NCI-H748 treated with DMSO at 0.1 percent for 48 hours (cell line): Measurements from ENCODE around the gene ZFAND3.

ENCODE experiments used
- DNase-seq: peaks from one replicate; lab custom pipeline; 2025; lab: John Stamatoyannopoulos, UW

Gene ZFAND3

DNA sequence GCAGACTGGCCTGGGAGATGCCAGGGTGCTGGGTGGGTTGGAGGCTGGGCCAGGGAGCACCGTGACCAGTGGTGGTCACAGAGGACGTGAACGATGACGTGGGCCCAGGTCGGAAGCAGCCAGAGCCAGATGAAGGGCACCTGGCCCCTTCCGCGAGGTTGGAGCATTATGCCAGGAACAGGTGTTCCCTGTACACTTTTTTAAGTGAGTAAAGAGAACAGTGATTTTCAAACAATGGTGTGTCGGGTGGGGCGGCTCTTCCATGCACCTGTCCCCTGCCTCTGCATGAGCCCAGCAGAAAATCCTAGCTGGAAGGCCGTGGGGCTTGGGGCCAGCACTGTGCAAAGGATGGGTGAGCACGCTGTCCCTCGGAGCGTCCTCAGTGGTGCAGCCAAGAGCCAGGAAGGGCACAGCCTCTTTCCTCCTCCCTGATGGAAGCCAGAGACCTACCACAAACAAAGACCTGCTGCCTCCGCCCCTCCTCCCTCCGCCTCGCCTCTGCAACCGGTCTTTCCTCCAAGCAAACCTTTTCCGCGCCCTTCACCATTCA, 350.5 kb downstream of the ZFAND3 start:
- DNase-seq: peak; percentile 96

GRCh38 chr6:38170666-38171355, 351.3 kb downstream of the ZFAND3 start:
- no peak for DNase-seq

DNA sequence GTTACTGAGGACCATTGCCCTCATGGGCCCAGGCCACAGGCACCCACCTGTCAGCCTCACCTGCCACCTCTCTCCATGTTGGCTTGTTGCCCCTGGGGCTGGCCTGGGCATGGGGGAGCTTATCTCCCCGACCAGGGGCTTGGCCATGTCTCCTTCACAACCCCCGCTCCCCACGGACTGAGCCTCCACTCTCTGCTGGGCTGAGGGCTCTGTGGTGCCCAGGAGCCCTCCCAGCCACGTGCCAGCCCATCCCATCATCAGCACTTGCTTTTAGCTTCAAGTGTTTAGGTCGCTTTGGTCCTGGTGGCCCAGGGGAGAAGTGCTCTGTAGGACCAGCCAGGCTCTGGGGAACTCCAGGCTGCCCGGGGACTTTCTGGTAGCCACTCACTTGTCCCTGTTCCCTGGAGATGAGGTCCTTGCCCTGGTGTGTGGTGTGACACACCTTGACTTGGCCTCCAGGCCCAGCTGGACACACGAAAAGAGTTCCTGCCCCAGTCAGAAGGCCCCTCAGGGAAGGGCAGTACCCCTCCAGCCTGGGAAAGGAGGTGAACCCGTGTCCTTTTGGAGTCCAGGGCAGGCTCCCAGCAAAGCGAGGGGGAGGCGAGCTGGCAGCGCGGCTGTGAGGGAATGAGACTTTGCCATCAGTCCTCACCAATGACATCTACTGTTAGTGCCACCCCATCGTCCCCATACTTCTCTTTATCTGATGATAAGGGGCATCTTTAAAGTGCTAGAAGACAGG, 352.6 kb downstream of the ZFAND3 start:
- no peak for DNase-seq

GRCh38 chr6:38172739-38173410, 353.3 kb downstream of the ZFAND3 start:
- no peak for DNase-seq

- no peak for DNase-seq
These were observed 354.4 kb downstream of the ZFAND3 start for GRCh38 chr6:38173909-38174308.

DNA sequence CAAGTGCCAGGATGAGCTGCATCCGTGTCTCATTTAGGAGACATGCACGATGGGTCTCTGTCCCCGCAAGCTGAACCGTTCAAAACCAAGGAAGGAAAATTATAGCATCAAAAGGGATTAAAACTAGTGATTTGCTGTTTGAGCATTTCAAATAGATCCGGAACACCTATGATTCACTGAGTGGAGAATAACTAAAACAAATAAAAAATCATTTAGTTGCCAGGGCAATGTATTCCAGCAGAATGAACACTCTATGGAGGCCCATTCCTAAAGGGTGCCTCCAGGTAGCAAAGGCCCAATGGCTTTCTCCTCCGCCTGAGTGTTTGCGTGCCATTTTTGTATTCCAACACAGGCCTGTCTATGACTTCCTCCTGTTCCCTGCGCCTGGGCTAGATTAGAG, 354.8 kb downstream of the ZFAND3 start:
- no peak for DNase-seq

DNA sequence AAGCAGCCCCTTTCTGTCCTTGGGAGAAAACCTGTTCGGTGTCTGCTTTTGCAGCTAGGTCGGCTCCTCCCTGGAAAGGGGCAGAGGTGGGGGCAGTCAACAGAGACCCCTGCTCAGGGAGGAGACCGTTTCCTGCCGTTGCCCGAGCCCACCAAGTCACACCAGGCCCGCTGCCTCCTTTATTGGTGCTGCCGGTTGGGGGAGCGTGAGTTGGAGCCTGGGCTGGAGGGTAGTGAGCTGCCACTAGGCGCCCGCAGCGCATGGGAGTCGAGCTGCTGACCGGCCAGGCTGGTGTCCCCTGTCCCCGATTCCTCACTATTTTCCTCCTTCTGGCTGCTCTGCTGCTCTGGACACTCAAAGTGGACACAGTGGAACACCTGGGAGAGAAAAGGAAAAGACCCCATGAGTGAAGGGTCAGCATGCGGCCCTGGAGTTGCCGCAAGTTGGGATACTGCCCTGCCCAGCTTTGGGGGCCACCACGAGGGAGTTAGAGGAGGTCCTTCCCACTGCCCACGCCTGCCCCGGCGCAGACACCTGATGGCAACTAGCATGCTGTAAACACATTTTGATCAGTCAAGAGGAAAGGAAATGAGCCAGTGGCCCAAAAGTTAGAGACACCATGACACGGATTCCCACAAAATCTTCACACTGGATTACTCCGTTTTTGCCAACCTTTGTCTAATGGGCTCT, 355.4 kb downstream of the ZFAND3 start:
- no peak for DNase-seq

GRCh38 chr6:38175786-38176185, 356.3 kb downstream of the ZFAND3 start:
- DNase-seq: no peak

DNA sequence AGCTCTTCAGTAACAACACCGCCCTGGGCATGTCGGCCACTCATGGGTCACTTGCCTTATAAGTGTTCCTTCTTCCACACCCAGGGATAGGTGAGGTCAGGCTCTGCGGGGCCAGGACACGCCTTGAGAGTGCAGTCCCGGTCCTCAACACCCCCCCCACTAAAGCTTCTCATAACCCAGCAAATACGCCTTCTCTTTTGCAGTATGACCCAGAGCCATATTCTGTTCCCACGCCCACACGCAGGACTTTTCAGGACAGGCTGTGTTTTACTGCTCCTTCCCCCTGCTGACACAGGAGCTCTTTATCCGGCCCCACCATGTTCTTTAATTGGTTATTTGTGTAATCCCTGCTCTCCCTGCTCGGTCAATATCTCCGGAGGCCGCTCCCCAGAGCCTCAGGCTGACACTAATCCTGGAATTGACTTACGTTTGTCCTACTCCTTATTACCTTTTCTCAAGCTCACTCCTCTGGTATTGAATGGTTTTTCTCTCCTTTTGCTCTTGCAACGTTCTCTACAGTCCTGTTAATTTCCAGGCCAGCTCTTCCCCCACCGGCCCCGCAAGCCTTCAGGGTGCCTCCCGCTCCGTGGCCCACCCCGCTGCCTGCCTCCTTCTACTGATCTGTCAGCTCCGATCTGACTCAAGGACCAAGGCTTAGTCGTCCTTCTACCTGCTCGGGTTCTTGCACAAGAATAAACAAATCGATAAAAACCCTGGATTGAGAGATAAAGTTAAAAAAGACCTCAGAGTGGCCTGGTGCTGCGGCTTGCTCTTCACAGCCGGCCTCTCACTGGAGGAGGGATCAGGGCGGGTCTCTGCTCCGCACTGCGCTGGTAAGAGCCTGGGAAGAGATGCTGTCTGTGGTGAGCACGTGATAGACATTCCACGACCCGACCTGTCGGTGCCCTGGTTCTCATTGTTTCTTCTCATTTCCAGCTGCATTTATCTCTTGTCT, 357.5 kb downstream of the ZFAND3 start:
- no peak for DNase-seq

- no peak for DNase-seq
These were observed 358.5 kb downstream of the ZFAND3 start for GRCh38 chr6:38177882-38178583.

GRCh38 chr6:38178584-38178886, 359.0 kb downstream of the ZFAND3 start:
- no peak for DNase-seq

DNA sequence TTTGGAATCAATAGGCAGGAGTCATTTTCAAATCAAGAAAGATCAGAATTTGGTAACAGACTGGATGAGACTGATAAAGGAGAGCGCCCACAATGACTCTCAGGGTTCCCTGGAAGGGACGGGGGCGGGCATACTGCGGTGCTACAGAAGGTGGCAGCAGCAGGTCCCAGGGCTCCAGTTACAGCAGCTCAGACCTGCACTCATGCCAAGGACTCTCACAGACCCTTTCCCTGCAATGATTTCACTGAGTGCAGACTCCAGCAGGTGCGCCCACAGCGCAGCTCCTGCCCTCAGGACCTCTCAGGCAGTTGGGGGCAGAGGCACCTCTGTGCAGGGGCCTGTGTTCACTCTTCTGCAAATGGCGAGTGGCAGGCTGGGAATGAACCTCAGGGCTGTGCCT, 359.8 kb downstream of the ZFAND3 start:
- DNase-seq: no peak

- no peak for DNase-seq
These were observed 360.4 kb downstream of the ZFAND3 start for GRCh38 chr6:38179794-38180430.

DNA sequence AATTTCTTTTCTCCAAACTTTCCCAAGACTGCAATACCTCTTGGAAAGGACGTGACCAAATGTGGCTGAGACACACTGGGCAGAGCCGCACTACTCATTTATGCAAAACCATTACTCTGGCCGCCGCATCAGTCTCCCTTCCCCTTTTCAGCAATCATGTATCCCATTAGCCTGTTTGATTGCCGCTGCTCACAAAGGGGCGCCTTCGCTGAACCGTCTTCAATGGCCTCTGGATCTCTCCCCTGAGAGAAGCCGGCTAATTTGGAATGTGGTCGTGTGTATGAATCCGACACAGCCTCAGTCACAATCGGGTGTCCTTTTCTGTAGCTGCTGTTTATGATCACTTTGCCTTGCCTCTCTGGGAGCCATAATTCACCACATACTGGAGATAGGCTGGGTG, 361.1 kb downstream of the ZFAND3 start:
- DNase-seq: no peak

DNA sequence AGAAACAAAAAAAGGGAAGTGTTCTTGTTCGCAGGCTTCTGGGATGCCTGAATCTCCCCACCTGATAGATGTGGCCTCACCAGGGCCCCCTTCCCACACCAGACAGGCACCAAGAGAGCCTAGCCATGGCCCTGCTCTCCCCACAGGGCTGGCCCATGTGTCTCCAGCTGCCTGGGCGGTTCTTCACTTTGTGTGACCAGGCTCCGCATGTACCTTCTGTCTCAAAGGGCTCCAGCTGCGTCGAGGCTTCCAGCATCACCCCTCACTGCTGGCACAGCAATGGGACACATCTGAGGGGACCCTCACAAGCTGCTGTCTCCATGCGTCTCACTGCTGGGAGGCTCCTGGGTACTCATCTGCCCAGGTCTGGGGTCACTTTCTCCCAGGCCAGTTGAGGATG, 362.9 kb downstream of the ZFAND3 start:
- no peak for DNase-seq

GRCh38 chr6:38183856-38184584, 364.5 kb downstream of the ZFAND3 start:
- no peak for DNase-seq

- no peak for DNase-seq
These were observed 365.1 kb downstream of the ZFAND3 start for GRCh38 chr6:38184585-38185080.

GRCh38 chr6:38185244-38185643, 365.7 kb downstream of the ZFAND3 start:
- DNase-seq: no peak

DNA sequence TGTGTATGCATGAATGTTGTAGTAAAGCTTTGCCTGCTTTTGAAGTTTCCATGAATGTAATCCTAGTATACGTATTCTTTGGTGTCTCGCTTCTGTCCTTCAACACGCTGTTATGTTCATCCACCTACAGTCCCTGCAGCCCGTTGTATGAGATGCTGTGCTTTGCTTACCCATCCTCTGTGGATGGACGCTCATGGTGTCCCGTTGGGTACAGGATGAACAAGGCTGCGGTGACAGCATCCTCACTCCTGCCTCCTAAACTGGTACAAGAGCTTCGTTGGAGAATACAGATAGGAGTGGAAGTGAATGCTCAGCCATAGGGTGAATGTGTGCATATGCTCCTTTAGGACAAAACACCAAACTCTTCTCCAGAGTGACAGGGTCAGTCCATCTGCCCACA, 366.2 kb downstream of the ZFAND3 start:
- DNase-seq: no peak
